Breast epithelium (tissue), 4 donors: ENCODE measurements around the gene MX1. TPM values are rescaled to one million over a fixed set of nuclear protein-coding genes. Genes with fewer than 3 reads are reported as not detected.
A peak's percentile ranks its signal among the peaks of the same experiment; 100 is the strongest.

Experiments used
- DNase-seq, 2 donors: peaks; one replicate each; pipeline ENCODE4 v3.0.0-alpha.2; 2019; ENCODE audit warnings: low spot score in 2 of 2
- H3K27ac ChIP-seq, 2 donors: fragments of 200-600 bp; sonication (generic) in 1 of 2; one replicate each; pipeline ENCODE4 v1.5.1; 2016 to 2019; ENCODE audit warnings: mild to moderate bottlenecking in 1 of 2
- H3K27me3 ChIP-seq, 2 donors: fragments of 200-600 bp; sonication (generic) in 1 of 2; one replicate each; pipeline versions ENCODE4 v1.5.1 to v1.6.0; 2017 to 2019; ENCODE audit warnings: control low read depth in 1 of 2, mild to moderate bottlenecking in 1 of 2
- H3K36me3 ChIP-seq: fragments of 200-600 bp; one replicate; pipeline ENCODE4 v1.5.1; 2019
- H3K4me1 ChIP-seq, 2 donors: fragments of 200-600 bp; sonication (generic); one replicate each; pipeline ENCODE4 v1.5.1; 2016 to 2019; ENCODE audit warnings: control low read depth in 1 of 2
- H3K4me3 ChIP-seq, 3 donors: fragments of 200-600 bp; sonication (generic); 1 replicate in 2 of 3; 2 replicates in 1 of 3; pipeline ENCODE4 v1.5.1; 2016 to 2019; ENCODE audit warnings: mild to moderate bottlenecking in 3 of 3, moderate library complexity in 2 of 3
- H3K9me3 ChIP-seq, 2 donors: fragments of 200-600 bp; sonication (generic) in 1 of 2; one replicate each; pipeline ENCODE4 v1.5.1; 2016 to 2019; ENCODE audit warnings: control low read depth in 1 of 2
- POLR2A ChIP-seq: fragments of 450-650 bp; IDR thresholded peaks from one replicate; pipeline ENCODE4 v1.6.1; 2016; ENCODE audit warnings: antibody characterized with exemption, mild to moderate bottlenecking, moderate library complexity
- POLR2AphosphoS5 ChIP-seq, 3 donors: sonication (generic); formaldehyde crosslinking; IDR thresholded peaks; one replicate each; pipeline ENCODE4 v1.6.1; 2017; ENCODE audit warnings: antibody characterized with exemption in 3 of 3
- intact Hi-C: fragments of 100-400 bp; cut with DNase I; formaldehyde crosslinking; loops from one replicate; pipeline ENCODE4 v1.15.1; 2023; ENCODE audit warnings: low total_unique reads
- total RNA-seq, 3 donors: library from RNA; depleted of rRNA; stranded (reverse); fragments of >200 nt; gene quantifications; one replicate each; pipeline ENCODE4 v1.1.0, GENCODE V29; 2016
- TF ChIP-seq, protein P1 (sequence below), 3 donors: fragments of 450-650 bp; IDR thresholded peaks; one replicate each; pipeline ENCODE4 v1.5.1; 2016 to 2017; ENCODE audit warnings: antibody characterized with exemption in 3 of 3, mild to moderate bottlenecking in 3 of 3, moderate library complexity in 3 of 3

MX1 gene
- 10 to 100 TPM; 13.4 to 23.1 (median 21.8) TPM for total RNA-seq

DNA sequence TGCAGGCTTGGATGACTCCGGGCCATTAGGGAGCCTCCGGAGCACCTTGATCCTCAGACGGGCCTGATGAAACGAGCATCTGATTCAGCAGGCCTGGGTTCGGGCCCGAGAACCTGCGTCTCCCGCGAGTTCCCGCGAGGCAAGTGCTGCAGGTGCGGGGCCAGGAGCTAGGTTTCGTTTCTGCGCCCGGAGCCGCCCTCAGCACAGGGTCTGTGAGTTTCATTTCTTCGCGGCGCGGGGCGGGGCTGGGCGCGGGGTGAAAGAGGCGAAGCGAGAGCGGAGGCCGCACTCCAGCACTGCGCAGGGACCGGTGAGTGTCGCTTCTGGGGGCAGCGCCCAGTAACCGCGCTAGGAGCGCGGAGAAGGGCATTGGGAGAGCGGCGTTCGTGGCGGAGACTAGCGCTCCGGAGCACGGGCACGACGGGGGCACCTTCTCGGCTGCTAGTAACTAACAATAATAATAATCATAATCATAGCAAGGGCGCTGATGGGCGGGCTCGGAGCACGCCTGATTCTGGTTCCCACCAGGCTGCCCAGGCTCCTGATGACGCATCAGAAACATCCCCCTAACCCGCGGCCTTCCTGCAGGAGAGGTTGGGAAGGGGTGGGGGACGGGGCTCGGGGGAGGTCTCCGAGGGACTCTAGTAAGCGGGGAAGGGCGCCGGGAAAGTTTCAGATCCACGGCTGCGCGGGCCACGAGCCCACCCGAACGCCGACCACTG lies at the start of gene MX1:
Gene MX1 (plus strand): TSS at position 286 of the 722 bp plus-strand sequence. CDS start 5,832 bp downstream, outside the sequence.
- Histone ChIP-seq H3K4me1 (no peaks in the 10 kb centered on the region), H3K36me3 (no peaks in the 10 kb centered on the region), H3K27me3 (no peaks in the 10 kb centered on the region), H3K27ac (peak within 1 kb of the TSS; percentile 29 to 80), H3K9me3 (no peaks in the 10 kb centered on the region), H3K4me3 (peak within 1 kb of the TSS; percentile 70 to 80 (median 74))
- peak; percentile 60 to 82 for DNase-seq
- peak; percentile 33 for TF ChIP-seq POLR2A
- TF ChIP-seq, protein P1, sequence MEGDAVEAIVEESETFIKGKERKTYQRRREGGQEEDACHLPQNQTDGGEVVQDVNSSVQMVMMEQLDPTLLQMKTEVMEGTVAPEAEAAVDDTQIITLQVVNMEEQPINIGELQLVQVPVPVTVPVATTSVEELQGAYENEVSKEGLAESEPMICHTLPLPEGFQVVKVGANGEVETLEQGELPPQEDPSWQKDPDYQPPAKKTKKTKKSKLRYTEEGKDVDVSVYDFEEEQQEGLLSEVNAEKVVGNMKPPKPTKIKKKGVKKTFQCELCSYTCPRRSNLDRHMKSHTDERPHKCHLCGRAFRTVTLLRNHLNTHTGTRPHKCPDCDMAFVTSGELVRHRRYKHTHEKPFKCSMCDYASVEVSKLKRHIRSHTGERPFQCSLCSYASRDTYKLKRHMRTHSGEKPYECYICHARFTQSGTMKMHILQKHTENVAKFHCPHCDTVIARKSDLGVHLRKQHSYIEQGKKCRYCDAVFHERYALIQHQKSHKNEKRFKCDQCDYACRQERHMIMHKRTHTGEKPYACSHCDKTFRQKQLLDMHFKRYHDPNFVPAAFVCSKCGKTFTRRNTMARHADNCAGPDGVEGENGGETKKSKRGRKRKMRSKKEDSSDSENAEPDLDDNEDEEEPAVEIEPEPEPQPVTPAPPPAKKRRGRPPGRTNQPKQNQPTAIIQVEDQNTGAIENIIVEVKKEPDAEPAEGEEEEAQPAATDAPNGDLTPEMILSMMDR (IDR thresholded peaks at IDR 0.05) = no peak
- peak; percentile 55 to 76 (median 62) for TF ChIP-seq POLR2AphosphoS5 (IDR thresholded peaks at IDR 0.05)
- intact Hi-C loops = no loop called here

DNA sequence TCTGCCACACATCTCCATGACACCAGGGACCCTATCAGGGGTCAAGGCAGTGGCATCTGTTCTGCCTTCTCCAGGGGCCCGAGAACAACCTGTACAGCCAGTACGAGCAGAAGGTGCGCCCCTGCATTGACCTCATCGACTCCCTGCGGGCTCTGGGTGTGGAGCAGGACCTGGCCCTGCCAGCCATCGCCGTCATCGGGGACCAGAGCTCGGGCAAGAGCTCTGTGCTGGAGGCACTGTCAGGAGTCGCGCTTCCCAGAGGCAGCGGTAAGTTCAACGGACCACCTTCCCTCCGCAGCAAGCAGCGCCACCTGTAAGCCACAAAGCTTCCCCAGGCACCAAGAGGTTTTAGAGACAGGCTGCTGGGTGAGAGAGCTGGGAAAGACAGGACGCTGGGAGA lies 48.3 kb upstream of the MX1 start:
- no peak overlapping the region for H3K27ac ChIP-seq
- no peak for DNase-seq
- H3K36me3 ChIP-seq = no peaks in the 10 kb centered on the region
- no peaks in the 10 kb centered on the region for H3K27me3 ChIP-seq
- no peak overlapping the region for H3K4me3 ChIP-seq
- H3K9me3 ChIP-seq = no peaks in the 10 kb centered on the region
- intact Hi-C loops = no loop called here
- no peak for TF ChIP-seq POLR2AphosphoS5 (IDR thresholded peaks at IDR 0.05)
- no peak for TF ChIP-seq POLR2A
- TF ChIP-seq, protein P1 (IDR thresholded peaks at IDR 0.05) = no peak
- H3K4me1 ChIP-seq = no peaks in the 10 kb centered on the region

DNA sequence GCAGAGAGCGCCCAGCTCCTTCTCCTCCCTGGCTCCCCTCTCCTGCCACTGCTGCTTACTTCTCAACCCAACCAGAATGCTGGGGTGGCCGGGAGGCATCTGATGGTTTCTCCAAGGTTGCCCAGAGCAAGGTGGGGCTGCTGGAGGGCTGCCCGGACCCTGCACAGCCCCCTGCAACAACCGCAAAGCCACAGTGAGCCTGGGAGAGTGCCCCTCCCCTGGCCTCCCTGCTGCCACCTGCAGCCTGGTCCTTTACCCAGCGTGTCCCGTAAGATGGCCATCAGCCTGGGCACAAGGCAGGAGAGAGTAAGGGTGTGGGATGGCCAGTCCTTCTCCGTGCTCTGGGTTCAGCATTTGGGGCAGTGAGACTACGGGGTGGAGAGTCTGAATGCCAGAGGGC lies 47.2 kb upstream of the MX1 start:
- no peaks in the 10 kb centered on the region for H3K9me3 ChIP-seq
- no peaks in the 10 kb centered on the region for H3K27me3 ChIP-seq
- TF ChIP-seq, protein P1 (IDR thresholded peaks at IDR 0.05) = no peak
- TF ChIP-seq POLR2A (no peak), POLR2AphosphoS5 (IDR thresholded peaks at IDR 0.05) (no peak)
- H3K4me3 ChIP-seq = no peak overlapping the region
- intact Hi-C loops = no loop called here
- no peaks in the 10 kb centered on the region for H3K36me3 ChIP-seq
- no peak for DNase-seq
- H3K4me1 ChIP-seq = no peaks in the 10 kb centered on the region
- H3K27ac ChIP-seq = no peak overlapping the region

- no peaks in the 10 kb centered on the region for H3K36me3 ChIP-seq
Measured at GRCh38 chr21:41379901-41380300, 46.1 kb upstream of the MX1 start.

GRCh38 chr21:41381731-41382130 lies 44.3 kb upstream of the MX1 start:
- intact Hi-C loops = loop anchor here (10.0 kb wide), 1 partner anchor 557 kb away; no protein-coding TSS in a partner anchor
- no peaks in the 10 kb centered on the region for H3K27me3 ChIP-seq
- no peak overlapping the region for H3K27ac ChIP-seq
- H3K36me3 ChIP-seq = no peaks in the 10 kb centered on the region
- H3K4me3 ChIP-seq = no peak overlapping the region
- H3K4me1 ChIP-seq = peaks cover 0 to 4% of the 10 kb centered on the region in 2 donors
- no peak for DNase-seq
- H3K9me3 ChIP-seq = no peaks in the 10 kb centered on the region
- TF ChIP-seq POLR2AphosphoS5 (IDR thresholded peaks at IDR 0.05) (no peak), POLR2A (no peak)
- TF ChIP-seq, protein P1 (IDR thresholded peaks at IDR 0.05) = no peak

More at GRCh38 chr21:41379901-41380300, 46.1 kb upstream of the MX1 start:
- Histone ChIP-seq H3K9me3 (no peaks in the 10 kb centered on the region), H3K27me3 (no peaks in the 10 kb centered on the region), H3K4me1 (no peaks in the 10 kb centered on the region), H3K4me3 (no peak overlapping the region), H3K27ac (no peak overlapping the region)
- TF ChIP-seq POLR2A (no peak), POLR2AphosphoS5 (IDR thresholded peaks at IDR 0.05) (no peak)
- TF ChIP-seq, protein P1 (IDR thresholded peaks at IDR 0.05) = no peak
- intact Hi-C loops = loop anchor here (10.0 kb wide), 1 partner anchor 555 kb away; no protein-coding TSS in a partner anchor
- DNase-seq = peak in 1 of 2 donors; percentile 20
